H9 (cell line): ENCODE data around the gene PAX9. TPM values are rescaled to one million over a fixed set of nuclear protein-coding genes. Genes with fewer than 3 reads are reported as not detected.

Experiments used
- DNase-seq: peaks from one replicate; pipeline ENCODE4 v3.0.0-alpha.2; 2017
- H2AFZ ChIP-seq: one replicate; pipeline ENCODE4 v1.6.1; 2013; ENCODE audit warnings: mild to moderate bottlenecking, low read length, control low read depth, moderate library complexity
- H2AK5ac ChIP-seq: 2 replicates; pipeline ENCODE4 v1.6.1; 2013; ENCODE audit warnings: low read length, control low read depth, mixed read lengths; ENCODE audit not compliant: insufficient read length
- H2BK120ac ChIP-seq: one replicate; pipeline ENCODE4 v1.6.1; 2013; ENCODE audit warnings: low read depth, mild to moderate bottlenecking, low read length, control low read depth, inconsistent platforms; ENCODE audit not compliant: poor library complexity, severe bottlenecking
- H2BK12ac ChIP-seq: 2 replicates; pipeline ENCODE4 v1.6.1; 2013; ENCODE audit warnings: low read length, control low read depth, mixed read lengths, low read depth; ENCODE audit not compliant: insufficient read length
- H2BK15ac ChIP-seq: 2 replicates; pipeline ENCODE4 v1.6.1; 2013; ENCODE audit warnings: low read depth, low read length, control low read depth
- H2BK20ac ChIP-seq: one replicate; pipeline ENCODE4 v1.6.1; 2013; ENCODE audit warnings: low read depth, mild to moderate bottlenecking, low read length, control low read depth, inconsistent platforms; ENCODE audit not compliant: poor library complexity, severe bottlenecking
- H2BK5ac ChIP-seq: 2 replicates; pipeline ENCODE4 v1.6.1; 2013; ENCODE audit warnings: low read length, control low read depth, mixed read lengths; ENCODE audit not compliant: insufficient read length
- H3K14ac ChIP-seq: 2 replicates; pipeline ENCODE4 v1.6.1; 2013; ENCODE audit warnings: low read length, control low read depth; ENCODE audit not compliant: insufficient read depth
- H3K18ac ChIP-seq: 2 replicates; pipeline ENCODE4 v1.6.1; 2013; ENCODE audit warnings: low read depth, mild to moderate bottlenecking, mixed read lengths, low read length, control low read depth; ENCODE audit not compliant: insufficient read length
- H3K23ac ChIP-seq: 2 replicates; pipeline ENCODE4 v1.6.1; 2013; ENCODE audit warnings: low read length, control low read depth, mixed read lengths, low read depth; ENCODE audit not compliant: insufficient read length
- H3K23me2 ChIP-seq: 2 replicates; pipeline ENCODE4 v1.6.1; 2013; ENCODE audit warnings: low read depth, mild to moderate bottlenecking, mixed read lengths, low read length, control low read depth; ENCODE audit not compliant: insufficient read length, poor library complexity, severe bottlenecking
- H3K27ac ChIP-seq: 2 replicates; pipeline ENCODE4 v1.5.1; 2013; ENCODE audit warnings: low read length, control low read depth, mixed read lengths, low read depth; ENCODE audit not compliant: insufficient read length
- H3K27me3 ChIP-seq: 2 replicates; pipeline ENCODE4 v1.6.1; 2013; ENCODE audit warnings: low read length, control low read depth, inconsistent platforms; ENCODE audit not compliant: insufficient read depth
- H3K4ac ChIP-seq: 2 replicates; pipeline ENCODE4 v1.6.1; 2013; ENCODE audit warnings: low read depth, mild to moderate bottlenecking, control low read depth, inconsistent platforms, low read length, moderate library complexity
- H3K4me1 ChIP-seq: 2 replicates; pipeline ENCODE4 v1.6.1; 2013; ENCODE audit warnings: low read length, control low read depth, inconsistent platforms; ENCODE audit not compliant: insufficient read depth
- H3K4me2 ChIP-seq: 2 replicates; pipeline ENCODE4 v1.6.1; 2013; ENCODE audit warnings: low read length, control low read depth, mixed read lengths; ENCODE audit not compliant: insufficient read length, insufficient read depth
- H3K56ac ChIP-seq: 2 replicates; pipeline ENCODE4 v1.6.1; 2013; ENCODE audit warnings: low read depth, mild to moderate bottlenecking, mixed read lengths, low read length, control low read depth; ENCODE audit not compliant: insufficient read length
- H3K79me1 ChIP-seq: 2 replicates; pipeline ENCODE4 v1.6.1; 2013; ENCODE audit warnings: low read depth, mild to moderate bottlenecking, moderate library complexity, low read length, control low read depth, inconsistent platforms; ENCODE audit not compliant: insufficient read depth, poor library complexity, severe bottlenecking
- H3K79me2 ChIP-seq: 2 replicates; pipeline ENCODE4 v1.6.1; 2013; ENCODE audit warnings: low read length, control low read depth, inconsistent platforms; ENCODE audit not compliant: insufficient read depth
- H3K9ac ChIP-seq: 2 replicates; pipeline ENCODE4 v1.6.1; 2013; ENCODE audit warnings: low read length, control low read depth, mixed read lengths; ENCODE audit not compliant: insufficient read length; ENCODE audit errors: extremely low read depth
- H3K9me3 ChIP-seq: one replicate; pipeline ENCODE4 v1.6.1; 2013; ENCODE audit warnings: low read depth, low read length, inconsistent platforms; ENCODE audit not compliant: control insufficient read depth
- H3T11ph ChIP-seq: one replicate; pipeline ENCODE4 v1.6.1; 2013; ENCODE audit warnings: mild to moderate bottlenecking, low read length, control low read depth, inconsistent platforms
- H4K20me1 ChIP-seq: one replicate; pipeline ENCODE4 v1.6.1; 2013; ENCODE audit not compliant: control insufficient read depth, insufficient read length, insufficient read depth
- H4K5ac ChIP-seq: 2 replicates; pipeline ENCODE4 v1.6.1; 2013; ENCODE audit warnings: low read depth, mild to moderate bottlenecking, mixed read lengths, low read length, control low read depth; ENCODE audit not compliant: insufficient read length
- H4K8ac ChIP-seq: replicated peaks from 2 replicates; pipeline ENCODE4 v1.6.1; 2013; ENCODE audit warnings: low read length, control low read depth, mixed read lengths, low read depth; ENCODE audit not compliant: insufficient read length
- H4K91ac ChIP-seq: 2 replicates; pipeline ENCODE4 v1.6.1; 2013; ENCODE audit warnings: low read depth, mild to moderate bottlenecking, moderate library complexity, mixed read lengths, low read length, control low read depth; ENCODE audit not compliant: insufficient read length
- H3K27ac Mint-ChIP-seq, 3 experiments: 2 replicates in 2 of 3; 3 replicates in 1 of 3; pipeline ENCODE4 v1.8.0; 2020 to 2021; ENCODE audit warnings: mixed read lengths in 3 of 3, mild to moderate bottlenecking in 1 of 3, moderate library complexity in 1 of 3
- H3K27me3 Mint-ChIP-seq: 2 replicates; pipeline ENCODE4 v1.8.0; 2021; ENCODE audit warnings: low read depth, mild to moderate bottlenecking, moderate library complexity, mixed read lengths
- H3K36me3 Mint-ChIP-seq, 3 experiments: 2 replicates in 2 of 3; 3 replicates in 1 of 3; pipeline ENCODE4 v1.8.0; 2020 to 2021; ENCODE audit warnings: low read depth in 3 of 3, mixed read lengths in 3 of 3; ENCODE audit not compliant: insufficient read depth in 1 of 3
- H3K4me1 Mint-ChIP-seq, 2 experiments: 2 replicates each; pipeline ENCODE4 v1.8.0; 2020; ENCODE audit warnings: mixed read lengths in 2 of 2
- H3K4me3 Mint-ChIP-seq, 2 experiments: 2 replicates in 1 of 2; 3 replicates in 1 of 2; pipeline ENCODE4 v1.8.0; 2020 to 2021; ENCODE audit warnings: mild to moderate bottlenecking in 2 of 2, mixed read lengths in 2 of 2, moderate library complexity in 1 of 2
- H3K9me3 Mint-ChIP-seq, 2 experiments: 2 replicates in 1 of 2; 3 replicates in 1 of 2; pipeline ENCODE4 v1.8.0; 2020; ENCODE audit warnings: mild to moderate bottlenecking in 2 of 2, mixed read lengths in 2 of 2, moderate library complexity in 1 of 2
- CTCF ChIP-seq: fragments of 200-600 bp; sonication (generic); conservative IDR thresholded peaks from 3 replicates; pipeline ENCODE4 v1.8.0; 2021; ENCODE audit warnings: antibody characterized with exemption, mild to moderate bottlenecking
- WGBS: extraction: QIAGEN DNeasy Blood & Tissue Kit; methylation state at CpG from one replicate; pipeline ENCODE4 v1.1.7; 2013; ENCODE audit warnings: missing lambda C conversion rate, low lambda C conversion rate, mixed read lengths; ENCODE audit not compliant: insufficient read length; ENCODE audit errors: extremely low coverage; 5-methylcytosine and 5-hydroxymethylcytosine counted together
- total RNA-seq: library from RNA; stranded (reverse); gene quantifications from 2 replicates; pipeline ENCODE4 v1.2.1, GENCODE V29; 2021

PAX9 gene
- total RNA-seq, 1 experiment from 2014 or later = not detected

GRCh38 chr14:36683083-36683724 lies 21.5 kb downstream of the PAX9 start:
- no peak overlapping the region for H2BK12ac ChIP-seq
- H3K27me3 ChIP-seq = no peaks in the 10 kb centered on the region
- H3K4me2 ChIP-seq = no peak overlapping the region
- no peak overlapping the region for H3T11ph ChIP-seq
- peaks cover 5% of the 10 kb centered on the region; the same call in 1 of the 2 replicates for H3K27me3 Mint-ChIP-seq
- H3K23me2 ChIP-seq = no peaks in the 10 kb centered on the region
- H3K79me1 ChIP-seq = no peaks in the 10 kb centered on the region
- H3K36me3 Mint-ChIP-seq = no peaks in the 10 kb centered on the region
- no peak overlapping the region for H2BK5ac ChIP-seq
- TF ChIP-seq CTCF = no peak
- no peak overlapping the region for H2BK20ac ChIP-seq
- no peak overlapping the region for H3K14ac ChIP-seq
- H3K4me1 ChIP-seq = no peaks in the 10 kb centered on the region; the same call in none of the 2 replicates
- H3K4ac ChIP-seq = no peak overlapping the region
- no peak overlapping the region for H2BK120ac ChIP-seq
- no peak overlapping the region for H2AK5ac ChIP-seq
- peaks cover 28 to 30% of the 10 kb centered on the region in 2 experiments for H3K4me1 Mint-ChIP-seq
- no peak overlapping the region for H4K91ac ChIP-seq
- H3K27ac ChIP-seq = no peak overlapping the region
- H4K5ac ChIP-seq = no peak overlapping the region
- no peak overlapping the region for H3K56ac ChIP-seq
- no peak overlapping the region for H3K9ac ChIP-seq
- H2AFZ ChIP-seq = no peak overlapping the region
- no peak overlapping the region for H3K23ac ChIP-seq
- no peak overlapping the region for H3K4me3 Mint-ChIP-seq
- WGBS = no CpG with 5 or more reads among the region's 9 CpGs
- no peaks in the 10 kb centered on the region for H3K9me3 ChIP-seq
- H4K8ac ChIP-seq = no peak overlapping the region
- H3K9me3 Mint-ChIP-seq = no peaks in the 10 kb centered on the region
- no peaks in the 10 kb centered on the region for H3K79me2 ChIP-seq
- H2BK15ac ChIP-seq = no peak overlapping the region
- DNase-seq = no peak
- no peak overlapping the region for H3K18ac ChIP-seq
- H3K27ac Mint-ChIP-seq = no peak overlapping the region; a peak in 1 of 7 replicates
- H4K20me1 ChIP-seq = no peaks in the 10 kb centered on the region
